ENCODE measurements around the gene ZSWIM8.

GRCh38 chr10:73843261-73843660 lies 57.9 kb downstream of the ZSWIM8 start:
- TF ChIP-seq ZFX (IDR thresholded peaks at IDR 0.05; ENCODE audit: borderline replicate concordance) = no peak
- TF ChIP-seq CTCF (IDR thresholded peaks at IDR 0.05) = no peak
